ENCODE measurements around the gene MYD88.
"Not testable (repeated sequence)": the region's sequence is repeated elsewhere in the genome, so short reads cannot be mapped to it uniquely, and the experiment has no call there.

Gene MYD88

GRCh38 chr3:38127611-38128302 lies 10.7 kb upstream of the MYD88 start:
- no peak for DNase-seq

DNA sequence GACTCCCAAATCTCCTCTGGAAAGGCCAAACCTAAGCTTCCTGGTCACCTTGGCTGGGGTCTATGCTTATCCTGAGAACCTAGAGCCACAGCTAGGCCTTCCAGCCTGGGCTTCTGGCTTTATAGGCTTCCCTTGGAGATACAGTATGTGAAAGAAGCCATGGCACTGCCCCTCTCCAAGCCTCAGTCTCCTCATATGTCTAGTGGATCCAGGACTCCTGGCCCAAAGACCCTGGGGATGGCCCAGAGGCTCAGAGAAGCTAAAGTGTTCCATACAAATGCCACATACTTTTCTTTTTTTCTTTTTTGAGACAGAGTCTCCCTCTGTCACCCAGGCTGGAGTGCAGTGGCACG lies 10.2 kb upstream of the MYD88 start:
- DNase-seq: no peak

- DNase-seq: no peak
Measured at GRCh38 chr3:38129058-38129457, 9.4 kb upstream of the MYD88 start.

DNA sequence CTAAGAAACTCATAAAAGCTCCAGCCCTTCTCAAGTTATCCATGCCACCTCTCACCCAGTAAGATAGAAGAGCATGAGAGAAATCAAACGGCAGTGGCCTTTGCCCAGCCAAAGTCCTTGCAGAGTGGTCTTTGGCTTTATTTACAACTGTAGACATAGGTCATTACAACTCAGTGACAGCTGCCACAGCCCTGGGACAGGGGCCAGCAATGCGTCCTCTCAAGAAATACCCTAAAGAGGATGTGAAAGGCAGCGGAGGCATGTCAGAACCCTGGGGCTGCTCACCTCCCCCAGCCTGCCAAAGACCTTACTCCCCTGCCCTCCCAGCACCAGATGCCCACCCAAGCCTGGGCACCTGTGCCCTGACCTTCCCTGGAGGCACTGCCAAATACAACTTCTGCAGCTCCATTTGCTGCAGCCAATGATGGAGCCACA lies 7.8 kb upstream of the MYD88 start:
- DNase-seq: no peak

DNA sequence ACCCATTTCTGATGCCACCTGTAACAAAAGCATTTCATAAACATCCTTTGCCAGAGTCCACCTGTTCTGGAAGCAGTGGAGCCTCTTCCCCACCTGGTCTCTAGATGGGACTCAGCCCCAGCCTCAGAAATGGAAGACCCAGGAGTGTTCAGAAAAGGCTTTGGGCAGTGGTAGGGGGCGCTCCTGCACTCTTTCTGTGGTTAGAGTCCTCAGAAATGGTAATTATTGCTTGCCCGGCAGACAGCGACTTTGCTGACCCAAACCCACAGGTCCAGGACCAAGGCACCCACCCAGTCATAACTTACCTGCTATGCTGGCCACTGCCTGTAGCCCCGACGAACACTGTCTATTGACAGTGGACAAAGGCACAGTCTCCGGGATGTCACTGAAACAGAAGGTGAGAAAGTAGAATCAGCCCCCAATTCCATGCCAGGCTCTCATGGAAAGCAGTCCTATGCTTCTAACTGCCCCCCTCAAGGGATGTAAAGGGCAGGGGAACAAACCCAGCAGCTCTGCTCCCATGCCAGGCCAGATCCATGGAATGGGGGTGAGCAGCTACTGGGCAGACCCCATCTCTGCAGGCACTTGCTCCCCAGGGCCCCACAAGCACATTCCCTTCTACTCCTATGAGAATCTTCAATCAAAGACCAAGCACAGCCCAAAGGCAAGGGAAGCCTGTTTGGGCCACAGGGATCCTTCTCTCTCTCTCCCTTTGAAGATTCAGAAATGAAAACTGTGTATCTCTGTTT lies 6.7 kb upstream of the MYD88 start:
- DNase-seq: no peak

DNA sequence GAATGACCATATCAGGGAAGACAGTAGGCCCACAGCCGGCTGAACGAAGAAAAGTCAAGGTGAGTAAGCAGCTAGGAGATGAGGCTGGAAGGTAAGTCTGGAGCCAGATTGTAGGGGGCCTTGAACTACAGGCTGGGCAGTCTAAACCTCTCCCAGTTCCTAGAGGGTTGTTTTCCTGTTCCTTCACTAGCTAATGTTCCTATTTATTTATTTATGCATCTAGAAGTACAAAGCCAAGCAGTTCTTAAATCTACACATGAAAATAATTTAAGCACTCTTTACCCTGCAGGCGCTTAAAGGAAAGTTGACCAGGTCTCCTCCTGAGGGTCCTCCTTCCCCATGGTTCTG lies 5.3 kb upstream of the MYD88 start:
- no peak for DNase-seq

DNA sequence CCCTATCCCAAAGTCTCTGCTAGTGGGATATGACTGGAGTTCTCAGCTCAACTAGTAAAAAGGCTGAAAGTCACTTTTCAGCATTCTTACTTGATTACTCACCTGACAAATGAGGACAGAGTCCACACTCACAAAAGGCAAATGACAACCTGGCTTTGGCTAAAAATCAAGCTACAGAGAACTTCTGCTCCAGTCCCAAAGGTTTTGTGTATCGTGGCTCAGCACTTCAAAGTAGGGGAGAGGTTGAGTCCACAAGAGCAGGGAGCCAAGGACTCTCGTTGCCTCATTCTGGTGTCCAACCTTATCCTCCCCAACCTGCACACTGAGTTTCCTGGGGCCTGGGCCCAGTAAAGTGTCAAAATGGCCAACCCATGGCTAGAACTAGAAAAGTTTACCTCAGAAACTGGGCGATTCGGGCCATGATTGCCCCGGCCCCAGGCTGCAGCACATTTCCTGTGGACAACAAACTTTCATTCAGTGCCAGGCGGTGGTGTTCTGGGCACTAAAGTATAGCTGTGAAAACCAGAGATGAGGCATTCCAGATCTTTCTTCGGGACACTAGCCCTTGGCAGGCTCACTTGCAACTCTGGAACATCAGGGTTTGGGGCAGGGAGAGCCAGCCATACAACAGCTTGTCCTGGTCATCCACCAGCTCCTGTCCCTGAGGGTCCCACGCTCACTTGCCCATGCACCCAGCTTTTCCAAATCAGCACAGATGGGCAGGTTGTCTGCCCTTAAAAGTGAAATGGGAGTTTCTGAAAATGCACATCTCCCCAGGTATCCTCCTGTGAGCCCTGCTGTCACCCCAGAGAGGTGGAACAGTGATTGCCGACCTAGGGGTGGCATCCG lies 4.7 kb upstream of the MYD88 start:
- no peak for DNase-seq

- DNase-seq: not testable (repeated sequence)
Measured at GRCh38 chr3:38134517-38135143, 3.8 kb upstream of the MYD88 start.

GRCh38 chr3:38135621-38136277 lies 2.7 kb upstream of the MYD88 start:
- DNase-seq: not testable (repeated sequence)

GRCh38 chr3:38136393-38136776 lies 2.1 kb upstream of the MYD88 start:
- no peak for DNase-seq

- DNase-seq: peak; percentile 99
Measured at GRCh38 chr3:38136777-38137614, 1.5 kb upstream of the MYD88 start, which contains the start of gene ACAA1. Gene ACAA1, minus strand, starts transcription at chr3:38137127. Its CDS starts 92 bp downstream, at chr3:38137035.

DNA sequence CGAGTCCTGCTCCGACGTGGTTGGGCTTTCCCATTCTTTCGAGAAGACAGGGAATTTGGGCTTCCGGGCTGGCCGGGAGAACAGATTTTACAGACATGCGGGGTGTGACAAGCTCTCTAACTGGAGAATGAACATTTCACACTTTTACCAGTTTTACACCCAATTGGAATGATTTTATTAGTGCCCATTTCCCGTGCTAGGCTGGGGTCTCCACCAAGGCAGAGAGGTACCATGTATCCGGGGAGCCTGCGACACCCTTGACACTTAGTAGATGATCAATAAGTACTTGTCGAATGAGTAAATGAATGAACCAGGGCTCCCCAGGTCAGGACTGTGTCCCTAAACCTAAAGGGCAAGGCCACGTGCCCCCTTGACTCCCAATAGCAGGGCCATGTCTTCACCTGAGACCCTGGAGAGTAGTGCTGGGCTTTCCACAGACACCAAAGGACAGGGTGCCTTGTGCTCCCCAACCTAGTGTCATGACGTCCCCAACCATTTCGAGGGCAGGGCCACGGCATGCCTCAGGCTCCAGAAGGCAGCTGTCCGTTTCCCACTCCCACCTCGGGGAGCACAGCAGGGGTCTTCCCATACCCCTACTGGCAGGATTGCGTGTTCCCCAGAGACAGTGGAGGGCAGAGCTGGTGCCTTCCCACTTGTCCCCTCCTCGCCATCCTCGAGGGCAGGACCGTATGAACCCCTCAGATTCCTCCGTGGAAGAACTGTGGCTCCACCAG lies 679 bp upstream of the MYD88 start:
- peak; percentile 82 for DNase-seq

- no peak for DNase-seq
Measured at GRCh38 chr3:38139191-38139590, 730 bp downstream of the MYD88 start.

GRCh38 chr3:38139652-38140051 lies 1.2 kb downstream of the MYD88 start:
- no peak for DNase-seq

DNA sequence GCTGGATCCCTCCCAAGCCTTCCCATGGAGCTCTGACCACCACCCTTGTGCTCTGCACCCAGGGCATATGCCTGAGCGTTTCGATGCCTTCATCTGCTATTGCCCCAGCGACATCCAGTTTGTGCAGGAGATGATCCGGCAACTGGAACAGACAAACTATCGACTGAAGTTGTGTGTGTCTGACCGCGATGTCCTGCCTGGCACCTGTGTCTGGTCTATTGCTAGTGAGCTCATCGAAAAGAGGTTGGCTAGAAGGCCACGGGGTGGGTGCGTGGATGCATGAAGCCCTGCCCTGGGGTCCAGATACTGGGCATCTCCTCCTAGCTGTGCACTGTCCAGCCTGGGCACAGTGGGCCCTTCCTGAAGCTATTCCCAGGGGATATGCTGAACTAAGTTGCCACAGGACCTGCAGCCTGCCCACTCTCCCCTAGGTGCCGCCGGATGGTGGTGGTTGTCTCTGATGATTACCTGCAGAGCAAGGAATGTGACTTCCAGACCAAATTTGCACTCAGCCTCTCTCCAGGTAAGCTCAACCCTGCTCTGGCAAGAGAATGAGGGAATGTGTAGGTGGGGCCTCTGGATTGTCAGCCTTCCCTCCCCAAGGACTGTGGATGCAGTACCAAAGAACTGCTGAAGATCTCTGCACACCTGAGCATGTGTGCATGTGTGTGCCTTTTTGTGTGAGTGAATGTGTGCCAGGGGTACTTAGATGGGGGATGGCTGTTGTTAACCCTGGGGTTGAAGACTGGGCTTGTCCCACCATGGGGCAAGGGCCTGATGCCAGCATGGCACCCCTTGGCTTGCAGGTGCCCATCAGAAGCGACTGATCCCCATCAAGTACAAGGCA lies 2.1 kb downstream of the MYD88 start:
- no peak for DNase-seq

- no peak for DNase-seq
Measured at GRCh38 chr3:38141173-38141951, 2.9 kb downstream of the MYD88 start.

GRCh38 chr3:38141952-38142273 lies 3.5 kb downstream of the MYD88 start:
- no peak for DNase-seq

- DNase-seq: no peak
Measured at GRCh38 chr3:38142959-38143358, 4.5 kb downstream of the MYD88 start.

DNA sequence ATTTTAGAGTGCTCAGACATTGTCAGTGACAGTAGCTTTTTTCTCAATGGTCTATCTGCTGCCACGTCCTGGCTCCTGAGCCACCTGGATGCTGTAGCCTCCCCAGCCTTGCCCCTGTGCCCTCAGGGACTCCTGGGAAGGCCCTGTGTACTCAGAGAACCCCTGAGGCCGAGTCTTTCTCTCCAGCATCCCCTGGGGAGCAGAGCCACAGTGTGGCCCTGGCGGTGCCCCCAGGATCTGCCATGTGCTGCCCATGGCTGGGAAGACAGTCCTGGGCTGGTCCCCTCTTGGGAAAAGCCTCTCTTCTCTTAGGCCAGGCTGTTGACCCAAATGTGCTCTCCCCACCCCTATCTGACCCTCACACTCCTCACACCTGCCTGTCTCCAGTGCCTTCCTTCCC lies 5.0 kb downstream of the MYD88 start:
- no peak for DNase-seq

Data from amniotic stem cell (primary cell).